ENCODE results near the gene AMH. TPM values are rescaled to one million over a fixed set of nuclear protein-coding genes. Genes with fewer than 3 reads are reported as not detected.

AMH gene
- polyA plus RNA-seq, 3 donors = 0.12 TPM; not detected in 2

DNA sequence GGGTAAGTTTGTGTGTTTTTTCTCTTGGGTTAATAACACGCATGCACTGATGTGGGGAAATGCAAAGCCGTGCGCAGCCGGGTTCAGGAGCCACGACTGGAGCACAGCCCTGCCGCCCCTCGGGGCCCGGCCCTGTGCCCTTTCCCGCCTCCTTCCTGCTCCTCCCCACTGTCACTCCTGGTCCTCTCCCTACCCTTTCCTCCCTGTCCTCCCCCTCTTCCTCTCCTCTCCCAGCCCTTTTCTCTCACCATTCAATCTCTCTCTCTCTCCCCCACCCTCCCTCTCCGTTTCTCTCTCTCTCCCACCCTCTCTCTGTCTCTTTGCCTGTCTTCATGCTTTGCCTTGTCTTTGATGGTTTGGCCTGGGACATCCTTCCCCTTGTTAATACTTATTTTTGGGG lies 40.1 kb upstream of the AMH start:
- TF ChIP-seq, protein P1, sequence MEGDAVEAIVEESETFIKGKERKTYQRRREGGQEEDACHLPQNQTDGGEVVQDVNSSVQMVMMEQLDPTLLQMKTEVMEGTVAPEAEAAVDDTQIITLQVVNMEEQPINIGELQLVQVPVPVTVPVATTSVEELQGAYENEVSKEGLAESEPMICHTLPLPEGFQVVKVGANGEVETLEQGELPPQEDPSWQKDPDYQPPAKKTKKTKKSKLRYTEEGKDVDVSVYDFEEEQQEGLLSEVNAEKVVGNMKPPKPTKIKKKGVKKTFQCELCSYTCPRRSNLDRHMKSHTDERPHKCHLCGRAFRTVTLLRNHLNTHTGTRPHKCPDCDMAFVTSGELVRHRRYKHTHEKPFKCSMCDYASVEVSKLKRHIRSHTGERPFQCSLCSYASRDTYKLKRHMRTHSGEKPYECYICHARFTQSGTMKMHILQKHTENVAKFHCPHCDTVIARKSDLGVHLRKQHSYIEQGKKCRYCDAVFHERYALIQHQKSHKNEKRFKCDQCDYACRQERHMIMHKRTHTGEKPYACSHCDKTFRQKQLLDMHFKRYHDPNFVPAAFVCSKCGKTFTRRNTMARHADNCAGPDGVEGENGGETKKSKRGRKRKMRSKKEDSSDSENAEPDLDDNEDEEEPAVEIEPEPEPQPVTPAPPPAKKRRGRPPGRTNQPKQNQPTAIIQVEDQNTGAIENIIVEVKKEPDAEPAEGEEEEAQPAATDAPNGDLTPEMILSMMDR (IDR thresholded peaks at IDR 0.05) = no peak
- Mint-ChIP-seq H3K4me3 (no peak overlapping the region), H3K27me3 (ENCODE audit: low read depth in 3 of 3) (peaks cover 0 to 2% (median 0%) of the 10 kb centered on the region in 3 donors), H3K4me1 (no peaks in the 10 kb centered on the region), H3K36me3 (peaks cover 54 to 92% of the 10 kb centered on the region in 2 donors), H3K27ac (peak overlapping the region in 1 of 7 donors; percentile 40), H3K9me3 (no peaks in the 10 kb centered on the region)
- Histone ChIP-seq H3K4me2 (replicated peaks; ENCODE audit: extremely low read depth, low read length, poor library complexity, severe bottlenecking) (no peak overlapping the region), H3K27me3 (ENCODE audit: control insufficient read depth in 2 of 2, insufficient read depth in 2 of 2, low read length in 2 of 2) (no peaks in the 10 kb centered on the region), H3K36me3 (replicated peaks in 1 of 2; ENCODE audit: control insufficient read depth in 1 of 2, insufficient read depth in 2 of 2, low read length in 2 of 2) (peaks cover 74 to 88% of the 10 kb centered on the region in 2 donors), H3K27ac (ENCODE audit: low read depth in 1 of 2, low read length in 2 of 2) (no peak overlapping the region), H2AFZ (ENCODE audit: insufficient read depth, low read depth, low read length, poor library complexity, severe bottlenecking) (no peak overlapping the region), H3K9ac (ENCODE audit: insufficient read depth, low read length, poor library complexity, severe bottlenecking) (no peak overlapping the region), H3K4me1 (ENCODE audit: control insufficient read depth in 1 of 2, insufficient read depth in 2 of 2, low read length in 2 of 2) (no peaks in the 10 kb centered on the region), H3K79me2 (ENCODE audit: insufficient read depth, low read length) (no peaks in the 10 kb centered on the region), H4K20me1 (ENCODE audit: insufficient read depth, low read length) (peaks cover 14% of the 10 kb centered on the region), H3K4me3 (replicated peaks in 1 of 3; ENCODE audit: low read depth in 2 of 3, low read length in 3 of 3) (no peak overlapping the region), H3K9me3 (replicated peaks in 1 of 2; ENCODE audit: control insufficient read depth in 1 of 2, insufficient read depth in 1 of 2, low read length in 2 of 2) (no peaks in the 10 kb centered on the region)
- intact Hi-C loops (cut with micrococcal nuclease) = no loop called here
- DNase-seq = no peak
- 92% methylated on average over 8 of the region's 10 CpGs for WGBS (ENCODE audit: insufficient coverage)

DNA sequence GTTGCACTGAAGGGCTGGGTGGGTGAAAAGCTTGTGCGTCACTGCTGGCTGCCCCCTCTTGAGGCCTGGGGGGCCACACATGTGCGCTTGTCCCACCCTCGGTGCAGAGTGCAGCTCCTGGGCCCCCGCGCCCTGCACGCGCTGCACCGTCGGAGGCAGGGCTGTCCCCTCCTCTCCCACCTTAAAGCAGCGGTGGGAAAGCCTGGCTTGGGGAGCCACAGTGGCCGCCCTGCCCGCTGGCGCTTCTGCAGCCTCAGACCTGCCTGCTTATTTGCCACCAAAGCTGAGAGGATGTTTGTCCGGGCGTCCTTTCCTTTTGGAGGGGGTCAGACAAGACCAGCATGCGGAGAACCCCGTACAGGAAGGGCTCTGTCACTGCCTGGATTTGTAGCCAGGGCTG lies 39.7 kb upstream of the AMH start:
- H3K36me3 ChIP-seq (replicated peaks in 1 of 2; ENCODE audit: control insufficient read depth in 1 of 2, insufficient read depth in 2 of 2, low read length in 2 of 2) = peaks cover 79 to 88% of the 10 kb centered on the region in 2 donors
- Mint-ChIP-seq H3K36me3 (peaks cover 54 to 92% of the 10 kb centered on the region in 2 donors), H3K4me3 (no peak overlapping the region), H3K4me1 (no peaks in the 10 kb centered on the region), H3K27me3 (ENCODE audit: low read depth in 3 of 3) (peaks cover 0 to 2% (median 0%) of the 10 kb centered on the region in 3 donors), H3K27ac (peak overlapping the region in 2 of 7 donors; percentile 35 to 40), H3K9me3 (no peaks in the 10 kb centered on the region)
- intact Hi-C loops (cut with micrococcal nuclease) = no loop called here
- no peaks in the 10 kb centered on the region for H3K27me3 ChIP-seq (ENCODE audit: control insufficient read depth in 2 of 2, insufficient read depth in 2 of 2, low read length in 2 of 2)
- no peak overlapping the region for H3K9ac ChIP-seq (ENCODE audit: insufficient read depth, low read length, poor library complexity, severe bottlenecking)
- DNase-seq = no peak
- H3K4me1 ChIP-seq (ENCODE audit: control insufficient read depth in 1 of 2, insufficient read depth in 2 of 2, low read length in 2 of 2) = no peaks in the 10 kb centered on the region
- peaks cover 11% of the 10 kb centered on the region for H4K20me1 ChIP-seq (ENCODE audit: insufficient read depth, low read length)
- H3K27ac ChIP-seq (ENCODE audit: low read depth in 1 of 2, low read length in 2 of 2) = no peak overlapping the region
- WGBS (ENCODE audit: insufficient coverage) = 97% methylated on average over 12 of the region's 17 CpGs
- no peaks in the 10 kb centered on the region for H3K9me3 ChIP-seq (replicated peaks in 1 of 2; ENCODE audit: control insufficient read depth in 1 of 2, insufficient read depth in 1 of 2, low read length in 2 of 2)
- no peaks in the 10 kb centered on the region for H3K79me2 ChIP-seq (ENCODE audit: insufficient read depth, low read length)
- H3K4me3 ChIP-seq (replicated peaks in 1 of 3; ENCODE audit: low read depth in 2 of 3, low read length in 3 of 3) = no peak overlapping the region
- no peak overlapping the region for H2AFZ ChIP-seq (ENCODE audit: insufficient read depth, low read depth, low read length, poor library complexity, severe bottlenecking)
- TF ChIP-seq, protein P1 (IDR thresholded peaks at IDR 0.05) = no peak
- no peak overlapping the region for H3K4me2 ChIP-seq (replicated peaks; ENCODE audit: extremely low read depth, low read length, poor library complexity, severe bottlenecking)

Measured in CD14-positive monocyte (primary cell).